ENCODE measurements around the gene HOXC6. TPM values are rescaled to one million over a fixed set of nuclear protein-coding genes. Genes with fewer than 3 reads are reported as not detected.

HOXC6 gene
- total RNA-seq, 1 donor from 2014 or later: 2.7 TPM

- TF ChIP-seq, protein P1, sequence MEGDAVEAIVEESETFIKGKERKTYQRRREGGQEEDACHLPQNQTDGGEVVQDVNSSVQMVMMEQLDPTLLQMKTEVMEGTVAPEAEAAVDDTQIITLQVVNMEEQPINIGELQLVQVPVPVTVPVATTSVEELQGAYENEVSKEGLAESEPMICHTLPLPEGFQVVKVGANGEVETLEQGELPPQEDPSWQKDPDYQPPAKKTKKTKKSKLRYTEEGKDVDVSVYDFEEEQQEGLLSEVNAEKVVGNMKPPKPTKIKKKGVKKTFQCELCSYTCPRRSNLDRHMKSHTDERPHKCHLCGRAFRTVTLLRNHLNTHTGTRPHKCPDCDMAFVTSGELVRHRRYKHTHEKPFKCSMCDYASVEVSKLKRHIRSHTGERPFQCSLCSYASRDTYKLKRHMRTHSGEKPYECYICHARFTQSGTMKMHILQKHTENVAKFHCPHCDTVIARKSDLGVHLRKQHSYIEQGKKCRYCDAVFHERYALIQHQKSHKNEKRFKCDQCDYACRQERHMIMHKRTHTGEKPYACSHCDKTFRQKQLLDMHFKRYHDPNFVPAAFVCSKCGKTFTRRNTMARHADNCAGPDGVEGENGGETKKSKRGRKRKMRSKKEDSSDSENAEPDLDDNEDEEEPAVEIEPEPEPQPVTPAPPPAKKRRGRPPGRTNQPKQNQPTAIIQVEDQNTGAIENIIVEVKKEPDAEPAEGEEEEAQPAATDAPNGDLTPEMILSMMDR (conservative IDR thresholded peaks at IDR 0.05; ENCODE audit: low read depth, low read length): no peak
- DNase-seq (ENCODE audit: low read depth): no peak
- peak overlapping the region; percentile 84 for H3K4me3 ChIP-seq (ENCODE audit: low read depth, low read length)
Measured at GRCh38 chr12:54017878-54018467, 10.3 kb upstream of the HOXC6 start.

DNA sequence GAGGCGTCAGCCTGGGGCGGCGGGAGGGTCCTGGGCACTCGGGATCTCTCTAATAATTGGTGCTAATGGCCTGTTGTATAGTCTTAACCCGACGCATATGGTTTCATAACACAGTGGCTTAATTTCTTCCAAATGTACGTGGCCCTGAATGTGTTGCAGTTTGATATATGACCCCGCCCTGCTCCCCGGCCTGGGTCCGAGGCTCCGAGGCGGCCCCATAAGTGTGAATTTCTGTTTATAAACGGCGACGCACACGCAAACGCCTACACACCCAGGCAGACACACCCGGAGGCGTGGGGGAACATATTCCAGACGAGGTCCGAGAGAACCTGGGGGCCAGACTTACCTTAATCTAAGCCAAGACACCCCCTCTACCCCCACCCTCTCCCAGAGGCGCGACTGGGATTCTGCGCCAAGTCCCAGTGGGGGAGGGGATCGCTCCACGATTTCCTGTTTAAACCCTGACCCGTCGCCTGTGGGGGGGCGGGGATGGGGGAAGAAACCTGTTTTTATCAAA, 9.7 kb upstream of the HOXC6 start:
- TF ChIP-seq, protein P1 (conservative IDR thresholded peaks at IDR 0.05; ENCODE audit: low read depth, low read length): no peak
- H3K4me3 ChIP-seq (ENCODE audit: low read depth, low read length): peak overlapping the region; percentile 84
- DNase-seq (ENCODE audit: low read depth): no peak

DNA sequence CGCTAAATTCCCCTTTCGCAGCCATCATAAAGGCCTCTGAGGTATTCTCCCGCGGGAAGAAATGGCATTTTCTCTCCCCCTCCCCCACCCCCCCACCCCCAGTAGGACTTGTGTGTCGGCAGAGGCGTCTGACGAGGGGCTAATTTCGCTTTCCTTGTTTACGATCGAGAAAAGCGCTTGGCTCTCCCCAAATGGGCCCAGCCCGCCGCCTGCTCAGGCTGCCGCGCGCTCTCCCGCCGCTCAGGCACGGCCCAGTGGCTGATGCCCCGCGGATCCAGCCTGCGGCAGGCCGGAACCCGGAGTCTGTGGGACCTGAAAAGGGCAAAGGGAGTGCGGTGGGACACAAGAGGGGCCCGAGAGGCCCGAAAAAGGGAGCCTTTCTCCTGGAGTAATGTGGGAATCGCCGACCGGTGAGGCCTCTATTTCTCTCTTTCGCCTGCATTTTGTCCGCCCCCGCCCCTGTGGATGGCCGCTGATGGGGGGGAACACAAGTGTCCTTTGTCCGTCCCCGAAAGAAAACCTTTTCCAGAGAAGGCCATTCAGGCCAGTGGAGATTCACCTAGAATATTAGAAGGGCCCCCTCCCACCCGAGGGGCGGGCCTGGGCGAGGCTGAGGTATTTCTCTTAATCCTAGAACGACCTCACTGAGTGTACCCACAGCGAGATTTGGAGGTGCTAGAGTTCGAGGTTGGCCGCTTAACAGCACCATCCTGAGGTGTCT, 9.0 kb upstream of the HOXC6 start:
- peak overlapping the region; percentile 84 for H3K4me3 ChIP-seq (ENCODE audit: low read depth, low read length)
- no peak for DNase-seq (ENCODE audit: low read depth)

GRCh38 chr12:54019924-54020590, 8.2 kb upstream of the HOXC6 start:
- H3K4me3 ChIP-seq (ENCODE audit: low read depth, low read length): peak overlapping the region; percentile 84
- no peak for DNase-seq (ENCODE audit: low read depth)
- TF ChIP-seq, protein P1 (conservative IDR thresholded peaks at IDR 0.05; ENCODE audit: low read depth, low read length): no peak

More for the DNA sequence above, 9.0 kb upstream of the HOXC6 start:
- TF ChIP-seq, protein P1 (conservative IDR thresholded peaks at IDR 0.05; ENCODE audit: low read depth, low read length): no peak

DNA sequence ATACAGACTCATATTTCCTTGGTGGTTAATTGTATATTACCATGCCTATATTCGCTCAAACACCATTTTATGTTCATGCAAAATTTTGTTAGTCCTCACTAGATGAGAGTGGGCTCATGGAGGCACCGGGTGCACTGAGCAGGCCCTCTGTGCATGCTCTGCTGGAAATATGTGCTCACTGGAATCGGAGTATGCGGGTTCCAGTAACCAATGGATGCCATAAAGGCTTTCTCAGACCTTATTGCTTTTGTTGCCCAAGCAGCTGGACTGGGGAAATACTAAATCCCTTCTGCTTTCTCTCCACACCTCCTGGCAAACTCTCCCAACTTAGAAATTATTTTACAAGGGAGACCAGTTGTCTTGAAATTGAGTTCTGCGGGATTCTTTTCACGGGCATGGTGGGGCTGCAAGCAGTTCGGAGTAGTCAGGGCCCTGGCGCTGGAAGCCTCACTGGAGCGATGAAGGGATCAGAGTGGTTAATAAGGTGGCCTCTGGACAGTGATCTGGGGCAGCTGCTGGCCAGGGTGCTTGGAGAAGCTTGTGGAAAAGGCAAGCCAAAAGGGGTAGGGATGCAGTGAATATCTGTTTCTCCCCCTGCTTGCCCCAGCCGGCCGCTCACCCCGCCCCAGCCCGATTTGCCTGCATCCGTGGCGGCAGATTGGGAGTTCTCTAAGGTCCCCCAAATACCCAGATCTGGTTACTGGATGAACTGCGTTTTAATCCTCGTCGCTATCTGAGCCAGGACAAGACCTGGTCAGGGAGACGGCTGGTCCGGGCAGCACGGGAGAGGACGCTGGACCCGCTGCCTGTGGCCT, 7.4 kb upstream of the HOXC6 start:
- TF ChIP-seq, protein P1 (conservative IDR thresholded peaks at IDR 0.05; ENCODE audit: low read depth, low read length): no peak
- no peak for DNase-seq (ENCODE audit: low read depth)
- H3K4me3 ChIP-seq (ENCODE audit: low read depth, low read length): peak overlapping the region; percentile 84

DNA sequence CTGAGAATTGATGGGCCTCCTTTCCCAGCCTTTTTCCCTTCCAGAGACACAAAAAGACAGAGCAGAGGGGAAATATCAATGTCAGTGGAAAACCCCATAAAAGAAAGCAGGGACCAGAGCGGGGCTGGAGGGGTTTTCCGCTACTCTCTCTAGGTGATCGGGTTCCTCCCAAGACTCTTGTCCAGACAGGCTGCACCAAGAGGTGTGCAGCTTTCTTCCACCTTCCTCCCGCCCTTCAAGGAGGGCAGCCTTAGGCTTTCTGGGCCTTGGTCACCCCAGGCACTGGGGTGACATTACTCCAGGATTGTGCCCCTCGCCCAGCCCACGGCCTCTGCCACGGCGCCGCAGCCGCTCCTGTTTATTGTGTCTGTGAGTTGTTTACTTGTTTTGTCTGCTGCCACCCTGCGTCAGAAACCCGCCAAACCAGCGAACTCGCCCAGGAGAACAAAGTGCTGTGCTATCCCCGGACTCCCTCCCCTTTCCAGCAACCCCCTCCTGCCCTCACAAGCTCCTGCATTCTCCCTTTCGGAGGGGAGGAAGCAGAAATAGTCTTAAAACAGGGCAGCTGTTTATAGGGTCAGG, 6.7 kb upstream of the HOXC6 start:
- H3K4me3 ChIP-seq (ENCODE audit: low read depth, low read length): peak overlapping the region; percentile 84
- TF ChIP-seq, protein P1 (conservative IDR thresholded peaks at IDR 0.05; ENCODE audit: low read depth, low read length): peak; percentile 49
- DNase-seq (ENCODE audit: low read depth): no peak

Data from epithelial cell of proximal tubule (primary cell).